OCI-M2 (cell line): ENCODE data around the gene CSTF1.
A peak's percentile ranks its signal among the peaks of the same experiment; 100 is the strongest.

Experiments used
- DNase-seq: peaks from one replicate; lab custom pipeline; 2025; ENCODE audit not compliant: unreplicated experiment; lab: John Stamatoyannopoulos, UW

Gene CSTF1

DNA sequence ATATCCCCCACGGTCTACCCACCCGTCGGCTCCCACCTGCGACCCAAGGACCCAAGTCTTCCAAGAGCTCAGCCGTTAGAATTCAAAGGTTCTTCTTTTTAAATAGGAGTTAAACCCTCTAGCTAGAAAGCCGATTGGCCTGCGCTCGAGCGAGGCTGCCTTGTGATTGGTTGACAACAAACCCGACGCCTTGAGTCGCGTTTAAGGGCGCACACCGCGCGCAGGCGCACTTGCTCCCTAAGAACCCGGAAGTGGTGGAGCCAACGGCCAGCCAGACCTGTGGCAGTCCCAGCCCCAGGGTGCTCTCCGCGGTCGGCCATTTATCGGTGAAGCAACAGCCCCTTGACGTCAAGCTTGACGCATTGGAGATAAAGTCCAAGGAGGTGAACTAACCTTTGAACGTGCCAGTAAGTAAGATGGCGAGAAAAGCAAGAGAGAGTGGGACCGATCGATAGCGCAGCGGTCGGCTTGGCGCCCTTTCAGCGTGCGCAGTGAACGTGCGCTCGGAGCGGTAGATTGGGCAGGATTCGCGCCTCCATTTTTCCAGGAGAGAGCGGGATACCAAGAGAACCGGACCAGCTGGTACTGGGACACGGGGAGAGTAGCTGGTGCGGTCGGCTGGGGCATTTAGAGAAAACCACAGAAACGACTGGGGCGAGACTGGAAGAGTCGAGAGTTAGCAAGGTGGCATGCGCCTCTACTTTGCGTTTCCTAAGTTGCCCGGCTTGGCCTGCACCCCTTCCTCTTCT is at the start of gene CSTF1, which contains the start of gene AURKA:
TSS of gene CSTF1 (plus strand) at position 514 of the 749 bp plus-strand sequence. CDS start 2,908 bp downstream, outside the sequence.
TSS of gene AURKA (minus strand) at position 84 of the 749 bp plus-strand sequence. CDS start 4,018 bp downstream, outside the sequence.
- peak; percentile 94 for DNase-seq

DNA sequence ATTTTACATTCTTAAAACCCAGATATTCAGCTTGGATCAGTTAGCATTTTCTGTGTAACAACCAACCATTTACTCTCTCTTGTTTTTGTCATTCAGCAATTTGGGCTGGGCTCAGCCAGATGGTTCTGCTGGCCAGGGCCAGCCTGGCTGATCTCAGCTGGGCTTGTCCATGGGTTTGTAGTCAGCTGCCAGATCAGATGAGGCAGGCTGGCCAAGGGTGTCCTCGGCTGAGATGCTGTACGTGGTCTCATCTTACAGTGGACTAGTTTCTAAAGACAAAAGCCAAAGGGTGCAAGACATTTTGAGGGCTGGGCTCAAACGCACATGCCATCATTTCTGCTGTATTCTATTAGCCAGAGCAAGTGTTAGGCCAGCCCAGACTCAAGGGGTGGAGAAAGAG is 49.7 kb upstream of the CSTF1 start:
- DNase-seq: no peak

DNA sequence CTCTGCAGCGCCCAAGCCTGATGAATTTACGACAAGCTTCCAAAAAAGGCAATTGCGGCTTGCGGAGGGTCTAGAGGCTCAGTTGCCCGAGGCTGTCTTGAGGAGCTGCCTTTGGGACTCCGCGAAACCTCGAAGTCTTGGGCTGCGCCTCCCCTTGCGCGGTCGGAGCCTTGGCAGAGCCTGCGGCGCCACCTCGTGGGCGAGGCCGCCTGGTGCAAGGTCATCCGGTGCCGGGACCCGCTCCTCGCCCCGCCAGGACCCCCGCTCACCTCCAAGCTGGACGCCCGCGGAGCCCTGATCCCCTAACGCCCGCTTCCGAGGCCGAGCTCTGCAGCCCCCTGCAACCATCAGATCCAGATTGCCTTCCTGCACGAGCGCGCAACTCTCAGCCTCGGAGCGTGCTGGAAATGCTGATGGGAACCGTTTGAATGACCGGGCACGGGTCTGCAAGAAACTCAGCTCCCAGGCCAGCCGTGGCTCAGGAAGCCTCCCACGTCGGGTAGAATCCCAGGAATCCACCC is 48.5 kb upstream of the CSTF1 start:
- DNase-seq: no peak

DNA sequence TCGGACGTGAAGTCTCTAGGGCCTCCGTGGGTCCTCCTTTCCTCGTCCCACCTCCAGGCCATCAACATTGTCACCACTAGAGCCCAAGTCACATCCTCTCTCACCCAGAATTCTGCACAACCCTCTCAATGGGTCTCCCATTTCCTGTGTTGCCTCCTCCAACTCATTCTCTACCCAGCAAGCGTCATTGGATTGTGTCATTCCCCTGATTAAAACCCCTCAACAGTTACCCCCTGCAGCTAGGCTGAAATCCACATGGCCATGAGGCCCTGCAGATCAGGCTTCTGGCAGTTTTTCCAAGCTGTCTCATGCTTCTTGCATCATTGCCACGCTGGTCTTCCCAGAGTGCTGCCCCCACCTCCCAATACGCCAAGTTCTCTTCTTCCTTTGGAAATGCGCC is 46.5 kb upstream of the CSTF1 start:
- DNase-seq: no peak

DNA sequence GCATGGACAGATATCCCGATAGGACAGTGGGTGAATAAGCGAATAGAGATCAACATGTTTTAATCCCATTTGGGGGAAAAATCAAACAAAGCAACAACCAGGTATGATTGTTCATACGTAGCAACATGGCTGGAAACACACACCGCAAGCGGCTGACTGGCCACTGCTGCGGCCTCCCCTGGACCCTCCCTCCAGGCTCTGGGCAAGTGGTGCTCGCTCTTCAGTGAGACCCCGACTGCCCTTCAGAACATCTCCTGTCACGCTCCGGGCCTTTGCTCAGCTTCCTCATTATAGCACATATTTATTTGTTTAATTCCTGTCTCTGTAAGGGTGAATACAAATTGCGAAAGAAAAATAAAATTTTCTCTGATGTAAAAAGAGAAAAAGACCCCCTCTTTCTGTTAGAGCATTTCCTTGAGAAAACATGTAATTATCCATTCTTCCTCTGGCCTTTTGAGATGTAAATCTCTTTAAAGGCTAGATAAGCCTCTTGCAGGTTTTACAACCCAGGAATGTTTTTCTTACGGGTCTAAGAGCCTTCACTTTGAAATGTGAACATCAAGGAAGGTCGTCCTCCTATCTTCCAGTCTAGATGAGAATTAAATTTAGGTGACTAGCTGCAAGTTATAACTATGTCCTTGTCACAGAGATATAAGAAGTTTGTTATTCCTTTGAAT is 44.7 kb upstream of the CSTF1 start:
- no peak for DNase-seq

DNA sequence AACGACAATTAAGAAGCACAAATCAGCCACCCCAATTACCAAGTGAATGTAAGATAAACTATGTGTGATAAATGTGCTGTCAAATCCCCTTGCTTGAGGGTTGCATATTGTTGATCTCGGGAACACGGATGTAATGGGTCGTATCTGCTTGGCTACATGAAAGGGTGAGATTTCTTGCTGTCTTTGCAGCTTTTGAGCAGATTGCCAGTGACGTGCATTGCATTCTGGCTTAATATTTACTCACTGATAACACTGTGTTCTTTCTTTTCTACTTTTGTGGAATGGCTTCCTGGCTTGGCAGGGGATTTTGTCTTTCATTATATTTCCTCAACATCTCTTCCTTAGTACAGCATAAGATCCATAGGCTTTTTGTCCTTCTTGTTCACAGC is 44.1 kb upstream of the CSTF1 start:
- DNase-seq: no peak

DNA sequence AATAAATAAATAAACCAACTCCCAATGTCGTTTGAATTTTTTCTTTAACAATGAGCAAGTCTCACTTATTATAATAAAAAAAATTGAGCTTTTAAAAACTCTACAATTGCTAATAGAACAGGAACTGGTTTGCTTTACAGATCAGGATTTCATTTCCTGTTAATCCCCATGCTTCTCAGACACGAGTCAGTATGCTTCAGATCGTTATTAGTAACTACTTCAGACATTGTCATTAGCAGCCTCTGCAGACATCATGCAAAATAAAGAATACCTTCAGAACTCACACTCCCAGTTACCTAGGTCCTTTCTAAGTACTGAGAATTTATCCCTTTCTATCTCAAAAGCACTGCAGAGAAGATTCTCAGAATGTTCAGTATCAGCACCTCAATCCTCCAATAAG is 43.7 kb upstream of the CSTF1 start:
- DNase-seq: no peak

DNA sequence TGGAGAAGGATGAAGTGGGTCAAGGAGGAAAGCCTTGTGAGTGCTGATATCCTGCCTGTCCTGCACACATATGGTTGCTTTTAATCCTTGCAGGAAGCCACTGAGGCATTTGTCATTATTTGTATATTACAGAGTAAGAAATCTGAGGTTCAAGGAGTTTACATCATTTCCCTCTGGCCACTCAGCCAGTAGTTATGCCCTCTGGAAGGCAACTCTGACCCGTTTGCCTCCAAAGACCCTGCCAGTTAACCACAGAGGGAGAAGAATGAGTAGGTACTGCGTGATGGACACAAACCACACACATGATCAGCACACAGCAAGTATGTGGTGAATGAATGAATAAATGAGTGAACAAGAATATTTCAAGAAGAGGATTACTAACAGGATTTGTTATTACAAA is 41.6 kb upstream of the CSTF1 start:
- DNase-seq: no peak

DNA sequence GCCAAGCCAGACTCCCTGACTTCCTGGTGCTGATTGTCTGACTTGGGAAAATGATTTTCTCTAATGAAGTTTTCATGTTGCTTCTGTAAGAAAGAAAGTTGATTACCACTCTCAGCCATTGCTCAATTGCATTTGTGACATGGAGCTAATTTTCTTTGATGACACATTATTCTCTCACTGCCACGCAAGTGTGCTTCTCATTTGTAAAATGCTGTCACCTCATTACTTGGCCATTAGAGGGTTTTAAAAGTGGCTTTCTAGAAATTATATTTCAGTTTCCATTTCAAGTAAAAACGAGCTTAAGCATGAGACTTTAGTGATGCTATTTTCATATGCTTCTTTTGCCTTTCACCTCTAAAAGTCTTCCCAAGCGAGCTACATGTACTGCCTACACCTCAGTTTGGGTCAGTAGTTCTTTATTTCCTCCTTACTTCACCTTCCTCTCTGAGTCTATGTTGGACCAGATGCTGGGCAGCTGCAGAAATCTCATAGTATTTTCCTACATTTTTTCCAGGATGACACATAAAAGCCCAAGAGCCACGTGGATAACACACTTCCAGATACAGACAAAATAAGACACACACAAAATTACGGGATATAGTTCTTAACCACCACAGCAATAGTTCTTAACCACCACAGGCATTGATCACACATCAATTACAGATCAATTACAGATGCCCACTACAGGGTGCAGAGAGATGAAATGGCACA is 39.9 kb upstream of the CSTF1 start:
- no peak for DNase-seq

DNA sequence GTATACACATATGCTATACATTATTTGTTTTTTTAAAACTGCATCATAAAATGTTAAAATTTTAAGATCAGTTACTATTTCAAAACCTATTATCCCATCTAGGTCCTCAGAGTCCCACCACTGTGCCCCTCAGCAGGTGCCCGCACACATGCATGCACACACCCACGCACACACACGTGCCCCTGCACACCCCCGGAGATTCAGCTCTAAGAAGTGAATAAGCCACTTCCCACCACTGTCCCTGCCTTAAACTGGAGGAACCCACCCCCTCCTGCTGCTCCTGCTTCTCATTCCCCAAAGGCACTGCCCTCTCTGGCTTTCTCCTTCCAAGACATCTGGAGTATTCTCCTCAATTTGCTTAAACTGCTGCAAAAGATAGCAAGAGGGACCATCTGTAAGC is 39.1 kb upstream of the CSTF1 start:
- DNase-seq: no peak

DNA sequence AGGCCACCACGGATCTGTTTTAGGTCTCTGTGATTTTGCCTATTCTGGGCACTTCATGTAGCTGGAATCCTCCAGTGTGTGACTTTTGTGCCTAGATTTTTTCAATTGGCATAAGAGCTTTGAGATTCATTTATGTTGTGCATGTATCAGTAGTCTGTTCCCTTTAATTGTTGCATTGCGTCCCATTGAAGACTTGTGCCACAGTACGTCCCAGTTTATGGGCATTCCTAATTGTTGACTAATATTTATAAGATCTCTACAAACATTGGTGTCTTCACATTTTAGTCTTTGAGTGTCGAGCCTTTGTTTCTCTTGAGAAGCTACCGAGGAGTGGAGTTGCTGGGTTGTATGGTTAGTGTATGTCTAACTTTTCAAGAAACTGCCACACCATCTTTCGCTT is 34.4 kb upstream of the CSTF1 start:
- DNase-seq: no peak

DNA sequence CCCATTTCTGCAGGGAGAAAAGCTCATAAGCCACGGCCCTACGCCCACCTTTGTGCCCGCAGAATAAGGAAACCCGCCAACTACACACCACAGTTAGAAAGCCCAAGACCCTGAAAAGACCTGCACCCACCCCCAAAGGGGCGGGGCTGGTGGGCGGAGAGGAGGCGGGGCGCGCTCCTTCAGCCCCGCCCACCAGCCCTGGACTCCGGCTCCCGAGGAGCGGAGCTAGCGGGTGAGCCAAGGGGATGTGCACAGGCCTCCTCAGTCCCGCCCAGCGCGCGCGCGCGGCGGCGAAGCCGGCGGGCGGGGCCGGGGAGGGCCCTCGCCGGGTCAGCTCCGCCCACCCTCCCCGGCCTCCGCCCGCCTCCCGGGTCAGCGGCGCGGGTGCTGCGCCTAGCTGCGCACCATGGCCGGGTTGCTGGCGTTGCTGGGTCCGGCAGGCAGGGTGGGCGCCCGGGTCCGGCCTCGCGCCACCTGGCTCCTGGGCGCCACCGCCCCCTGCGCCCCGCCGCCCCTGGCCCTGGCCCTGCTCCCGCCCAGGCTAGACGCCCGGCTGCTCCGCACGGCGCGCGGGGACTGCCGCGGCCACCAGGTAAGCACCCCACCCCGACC is 33.7 kb upstream of the CSTF1 start, which contains the start of gene FAM210B:
TSS of gene FAM210B (plus strand) at position 375 of the 612 bp plus-strand sequence. CDS start at position 407, 32 bp downstream.
- peak; percentile 61 for DNase-seq

DNA sequence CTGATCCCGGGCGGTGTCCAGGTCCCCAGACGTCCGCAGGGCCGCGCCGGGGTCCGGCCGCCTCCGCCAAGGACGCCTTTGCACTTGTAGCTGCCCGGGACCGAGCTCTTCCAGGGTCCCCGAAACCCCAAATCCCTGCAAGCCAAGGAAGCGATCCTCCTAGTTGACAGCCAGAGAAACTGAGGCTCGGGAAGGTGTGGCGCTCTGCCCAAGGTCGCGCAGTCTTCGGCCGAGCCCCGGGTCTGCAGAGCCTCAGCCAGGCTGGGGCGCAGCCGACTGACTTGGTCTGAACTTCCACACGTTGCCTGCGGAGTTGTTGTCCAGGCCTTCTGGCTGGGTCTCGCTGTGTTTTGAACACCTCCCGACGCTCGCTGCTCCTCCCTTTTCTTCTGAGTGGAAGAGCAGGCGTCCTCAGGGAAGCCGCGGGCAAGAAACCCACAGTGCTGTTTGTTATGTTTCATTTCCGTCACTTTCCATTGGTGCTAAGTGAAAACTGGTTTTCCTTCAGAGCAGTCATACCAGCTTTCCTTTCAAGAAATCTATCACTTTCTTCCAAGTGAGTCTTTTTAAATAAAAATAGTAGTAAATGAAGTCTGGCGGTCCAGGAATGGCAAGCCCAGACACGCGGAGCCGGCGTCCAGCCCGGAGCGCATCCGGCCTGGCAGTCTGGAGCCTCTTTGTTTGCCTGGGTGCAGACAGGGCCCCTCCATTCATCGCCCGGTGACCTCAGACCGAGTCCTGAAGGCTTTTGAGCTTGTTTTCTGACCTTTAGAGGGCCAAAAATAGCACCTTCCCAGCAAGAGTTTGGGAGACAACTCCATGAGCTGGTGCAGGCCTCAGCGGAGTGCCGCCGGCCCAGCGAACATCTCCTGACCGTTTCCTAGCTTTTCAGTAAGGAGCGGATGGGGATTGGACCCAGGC is 33.0 kb upstream of the CSTF1 start:
- DNase-seq: no peak

DNA sequence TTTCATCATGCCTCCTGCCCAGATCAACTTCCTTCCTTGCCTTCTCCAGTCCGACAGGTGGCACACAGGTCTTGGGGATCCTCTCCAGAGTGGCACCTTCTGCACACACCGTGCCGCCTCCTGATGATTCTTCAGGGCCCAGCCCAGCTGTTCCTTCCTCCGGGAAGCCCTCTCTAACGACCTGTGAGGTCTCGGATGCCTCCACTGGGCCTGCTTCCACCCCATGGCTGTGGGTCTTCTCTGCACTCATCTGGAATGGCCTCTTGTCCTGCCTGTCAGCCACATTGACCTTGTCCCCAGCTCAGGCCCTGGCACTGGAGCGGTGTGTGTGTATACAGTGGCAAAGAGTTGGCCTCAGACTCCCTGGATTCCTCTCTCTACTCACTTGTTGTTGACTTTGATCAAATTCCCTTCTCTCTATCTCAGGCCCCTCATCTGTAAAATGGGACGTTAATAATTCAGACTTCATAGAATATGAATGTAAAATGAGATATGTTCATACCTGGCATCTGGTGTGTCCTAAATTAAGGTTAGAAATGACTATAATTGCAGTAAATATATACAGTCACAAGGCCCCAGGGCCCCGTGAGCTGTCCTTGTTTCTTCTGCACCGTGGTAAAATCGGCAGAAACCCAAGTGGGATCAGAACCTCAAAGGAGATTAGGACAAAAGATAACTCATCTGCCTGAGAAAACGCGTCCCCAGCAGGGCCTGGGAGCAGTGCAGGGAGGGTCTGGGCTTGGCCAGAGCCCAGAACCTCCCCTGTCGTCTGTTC is 32.1 kb upstream of the CSTF1 start:
- DNase-seq: no peak

DNA sequence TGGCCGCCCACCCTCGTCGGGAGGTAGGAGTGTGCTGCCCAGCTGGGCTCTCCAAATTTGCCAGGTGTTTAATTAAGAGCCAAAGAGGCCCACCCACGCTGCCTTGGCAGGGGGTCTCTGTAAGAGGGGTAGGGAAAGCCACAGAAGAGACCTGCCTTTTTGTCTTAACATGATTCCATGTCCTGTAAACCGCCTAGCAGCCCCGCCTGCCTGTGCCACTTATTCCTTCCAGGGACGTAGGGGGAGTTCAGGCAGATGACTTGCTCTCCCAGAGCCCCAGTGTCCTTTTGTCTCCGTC is 31.6 kb upstream of the CSTF1 start:
- DNase-seq: no peak

DNA sequence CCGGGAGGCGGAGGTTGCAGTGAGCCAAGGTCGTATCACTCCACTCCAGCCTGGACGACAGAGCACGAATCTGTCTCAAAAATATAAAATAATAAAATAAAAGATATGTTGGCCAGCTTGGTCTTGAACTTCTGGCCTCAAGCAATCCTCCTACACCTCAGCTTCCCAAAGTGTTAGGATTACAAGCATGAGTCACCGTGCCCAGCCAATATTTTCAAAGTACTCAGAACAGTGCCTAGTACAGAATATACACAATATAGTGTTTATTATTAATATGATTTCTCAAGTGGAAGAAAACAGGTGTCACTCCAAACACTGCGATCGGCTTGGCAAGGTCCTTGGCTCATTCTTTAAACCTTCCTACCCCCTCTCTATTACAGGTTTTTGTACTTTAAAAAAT is 30.5 kb upstream of the CSTF1 start:
- DNase-seq: no peak

DNA sequence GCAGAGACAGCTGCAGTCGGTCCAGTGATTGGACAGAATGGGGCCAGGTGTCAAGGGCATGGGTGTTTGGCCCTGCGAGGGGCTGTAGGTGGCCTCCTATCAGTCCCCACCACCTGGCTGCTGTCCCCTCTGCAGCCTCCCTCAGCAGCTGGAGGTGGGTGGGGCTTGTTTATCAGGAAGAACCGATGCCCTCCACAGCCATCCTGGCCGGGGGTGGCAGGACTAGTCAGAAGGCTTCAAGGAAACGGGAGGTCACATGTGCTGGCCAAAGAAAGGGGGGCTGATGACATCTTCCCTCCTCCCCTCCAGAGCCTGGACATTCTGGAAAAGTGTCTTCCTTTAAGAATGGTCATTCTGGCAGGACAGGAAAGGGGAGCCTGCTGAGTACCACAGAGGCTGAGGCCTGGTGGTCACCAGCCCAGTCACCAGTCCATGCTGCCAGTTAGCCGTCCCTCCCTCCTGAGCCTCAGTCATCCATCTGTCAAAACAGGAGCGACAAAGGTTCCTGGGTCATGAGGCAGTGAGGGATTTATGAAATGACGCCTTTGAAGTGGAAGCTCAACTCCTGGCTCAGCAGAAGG is 29.5 kb upstream of the CSTF1 start:
- peak; percentile 68 for DNase-seq

DNA sequence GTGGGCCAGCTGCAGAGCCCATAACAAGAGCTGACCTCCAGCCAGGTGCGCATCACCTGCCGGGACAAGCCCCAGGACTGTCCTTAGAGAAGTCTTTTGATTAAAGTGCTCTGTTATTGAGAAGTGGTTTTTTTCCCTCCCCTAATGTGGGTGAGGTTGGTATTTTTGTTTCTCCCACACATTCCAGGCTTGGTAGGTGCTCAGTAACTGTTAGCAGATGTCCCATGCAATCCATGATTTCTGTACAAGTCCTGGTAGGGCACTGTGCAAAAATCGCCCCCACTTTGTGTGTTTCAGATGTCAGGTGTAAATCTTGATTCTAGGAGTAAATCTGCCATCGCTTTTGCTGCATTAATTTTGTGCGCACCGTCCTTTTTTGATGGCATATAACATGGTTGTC is 29.0 kb upstream of the CSTF1 start:
- DNase-seq: no peak
